LoVo (cell line): ENCODE results near the gene RND1.
"Not testable (repeated sequence)": the region's sequence is repeated elsewhere in the genome, so short reads cannot be mapped to it uniquely, and the experiment has no call there.

ENCODE experiments used
- DNase-seq: peaks from one replicate; pipeline ENCODE4 v3.0.0-alpha.2; 2016; ENCODE audit warnings: low spot score

The RND1 gene

DNA sequence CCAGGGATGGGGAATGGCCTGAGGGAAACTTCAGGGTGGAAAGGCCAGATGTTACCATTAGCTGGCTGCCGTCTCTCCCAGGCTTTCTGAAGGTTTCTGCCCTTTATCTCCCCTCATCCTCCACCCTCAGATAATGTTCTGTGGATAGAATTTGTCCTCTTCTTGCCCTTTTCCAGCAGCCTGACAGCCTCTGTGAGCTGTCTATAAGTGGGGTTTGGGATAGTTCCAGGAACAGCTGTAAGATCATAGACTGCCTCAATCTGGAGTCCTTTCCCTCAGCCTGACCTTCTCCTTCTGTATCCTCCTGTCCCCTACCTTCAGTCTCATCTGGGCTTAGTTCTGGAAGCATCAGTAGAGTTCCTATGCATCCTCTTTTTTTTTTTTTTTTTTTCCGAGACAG lies 2.8 kb upstream of the RND1 start:
- DNase-seq, result no peak

DNA sequence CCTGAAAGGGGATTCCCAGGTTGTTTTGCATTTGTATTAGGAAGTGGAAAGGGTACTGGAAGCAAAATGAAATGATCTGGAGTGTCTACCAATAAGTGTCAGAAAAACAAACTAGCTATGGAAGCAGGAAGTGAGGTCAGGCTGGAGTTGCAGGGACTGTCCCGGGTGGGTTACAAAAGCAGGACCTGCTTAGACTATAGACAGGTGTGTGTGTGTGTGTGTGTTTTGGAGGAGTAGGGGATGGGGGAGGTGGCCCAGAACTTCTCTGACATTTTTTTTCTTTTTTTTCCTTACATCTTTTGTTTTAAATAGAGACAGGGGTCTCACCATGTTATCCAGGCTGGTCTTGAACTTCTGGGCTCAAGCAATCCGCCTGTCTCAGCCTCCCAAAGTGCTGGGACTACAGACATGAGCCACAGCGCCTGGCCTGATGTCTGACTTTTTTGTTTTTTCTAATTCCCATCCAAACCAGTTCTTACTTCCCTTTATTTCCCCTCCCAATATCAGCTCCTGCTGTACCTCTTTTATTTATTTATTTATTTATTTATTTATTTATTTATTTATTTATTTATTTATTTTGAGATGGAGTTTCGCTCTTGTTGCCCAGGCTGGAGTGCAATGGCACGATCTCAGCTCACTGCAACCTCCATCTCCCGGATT lies 512 bp upstream of the RND1 start:
- no peak for DNase-seq

DNA sequence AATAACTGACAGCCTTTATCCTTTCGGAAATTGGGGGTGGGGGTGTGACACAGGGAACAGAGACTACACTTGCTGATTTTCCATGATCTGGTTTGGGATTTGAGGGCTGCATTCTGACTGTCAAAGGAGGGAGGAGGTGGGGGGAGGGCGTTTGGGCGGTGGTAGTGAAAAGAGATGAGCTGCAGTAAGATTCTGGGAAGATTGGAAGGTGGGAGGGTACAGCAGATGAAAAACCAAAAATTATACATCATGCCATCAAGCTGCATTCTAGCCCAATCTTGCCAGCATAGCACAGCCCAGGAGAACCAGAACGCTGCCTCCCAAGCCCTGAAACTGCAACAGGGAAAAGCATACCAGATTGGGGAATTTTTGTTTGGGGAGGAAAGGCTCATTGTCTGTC lies 2.4 kb downstream of the RND1 start:
- DNase-seq, result no peak

DNA sequence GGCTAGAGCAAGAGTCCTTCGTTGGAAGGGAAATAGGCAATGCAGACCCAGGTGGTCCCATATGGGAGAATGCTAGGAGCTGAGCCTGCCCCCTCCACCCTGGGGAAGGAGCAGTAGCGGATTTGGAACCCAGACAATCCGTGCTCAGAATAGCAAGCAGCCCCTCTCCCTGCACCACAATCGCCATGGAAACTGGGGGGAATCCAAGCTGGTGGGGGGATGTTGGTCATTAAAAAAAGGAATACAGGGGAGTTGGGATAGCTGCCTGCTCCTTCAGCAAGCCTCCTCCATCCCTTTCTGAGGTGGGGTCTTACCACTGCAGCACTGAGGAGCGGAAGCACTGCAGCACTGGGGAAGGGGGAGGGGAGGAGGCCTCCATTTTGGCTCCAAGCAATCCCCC lies 2.9 kb downstream of the RND1 start:
- no peak for DNase-seq

DNA sequence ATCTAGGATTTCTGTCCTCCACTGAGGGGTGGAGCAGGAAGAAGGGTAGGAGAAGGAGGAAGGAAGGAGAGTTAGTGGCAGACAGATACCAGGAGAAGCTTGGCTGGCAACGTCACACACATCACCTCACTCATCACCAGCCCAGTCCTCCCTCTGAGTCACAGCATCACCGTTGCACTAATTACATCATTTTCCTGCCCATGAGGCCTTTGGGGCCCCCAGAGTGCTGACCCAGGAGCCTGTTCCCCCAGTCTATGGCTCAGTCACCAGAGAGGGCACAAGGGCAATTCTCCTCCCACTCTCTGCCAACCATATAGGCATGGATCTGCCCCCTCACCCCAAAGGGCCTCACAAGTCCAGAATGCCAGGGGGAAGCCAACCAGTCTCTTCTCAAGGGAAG lies 4.6 kb downstream of the RND1 start:
- no peak for DNase-seq

DNA sequence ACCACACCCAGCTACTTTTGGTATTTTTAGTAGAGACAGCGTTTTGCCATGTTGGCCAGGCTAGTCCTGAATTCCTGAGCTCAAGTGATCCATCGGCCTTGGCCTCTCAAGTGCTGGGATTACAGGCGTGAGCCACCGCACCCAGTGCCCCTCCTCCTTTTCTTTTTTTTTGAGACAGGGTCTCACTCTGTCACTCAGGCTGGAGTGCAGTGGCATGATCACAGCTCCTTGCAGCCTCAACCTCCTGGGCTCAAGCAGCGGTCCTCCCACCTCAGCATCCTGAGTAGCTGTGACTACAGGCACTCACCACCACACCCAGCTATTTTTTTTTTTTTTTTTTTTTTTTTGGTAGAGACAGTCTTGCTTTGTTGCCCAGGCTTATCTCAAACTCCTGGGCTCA lies 5.4 kb downstream of the RND1 start:
- DNase-seq, result not testable (repeated sequence)

DNA sequence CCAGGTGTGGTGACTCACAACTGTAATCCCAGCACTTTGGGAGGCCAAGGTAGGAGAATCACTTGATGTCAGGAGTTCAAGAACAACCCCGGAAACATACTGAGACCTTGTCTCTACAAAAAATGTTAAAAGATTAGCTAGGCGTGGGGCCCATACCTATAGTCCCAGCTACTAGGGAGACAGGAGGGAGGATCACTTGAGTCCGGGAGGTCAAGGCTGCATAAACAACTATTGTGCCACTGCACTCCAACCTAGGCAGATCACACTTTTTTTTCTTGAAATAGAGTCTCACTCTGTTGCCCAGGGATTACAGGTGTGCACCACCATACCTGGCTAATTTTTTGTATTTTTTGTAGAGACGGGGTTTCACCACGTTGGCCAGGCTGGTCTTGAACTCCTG lies 6.1 kb downstream of the RND1 start:
- no peak for DNase-seq

DNA sequence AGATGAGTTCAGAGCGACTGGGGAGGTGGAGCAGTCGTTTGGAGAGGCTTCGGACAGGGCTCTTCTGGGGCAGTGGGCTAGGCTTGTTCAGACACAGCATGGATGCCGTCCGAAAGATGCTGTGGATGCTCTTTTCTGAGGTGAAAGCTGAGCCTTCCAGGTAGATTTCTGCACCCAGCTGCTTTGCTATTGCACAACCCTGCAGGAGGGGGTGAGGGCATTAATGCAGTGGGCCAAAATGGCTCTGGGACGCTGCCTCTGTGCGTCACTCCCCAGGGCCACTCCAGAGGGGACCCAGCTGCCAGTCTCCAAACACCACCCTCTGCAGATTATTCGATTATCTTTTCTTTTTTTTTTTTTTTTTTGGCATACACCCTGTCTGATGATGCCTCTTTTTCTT lies 7.6 kb downstream of the RND1 start:
- DNase-seq, result no peak

DNA sequence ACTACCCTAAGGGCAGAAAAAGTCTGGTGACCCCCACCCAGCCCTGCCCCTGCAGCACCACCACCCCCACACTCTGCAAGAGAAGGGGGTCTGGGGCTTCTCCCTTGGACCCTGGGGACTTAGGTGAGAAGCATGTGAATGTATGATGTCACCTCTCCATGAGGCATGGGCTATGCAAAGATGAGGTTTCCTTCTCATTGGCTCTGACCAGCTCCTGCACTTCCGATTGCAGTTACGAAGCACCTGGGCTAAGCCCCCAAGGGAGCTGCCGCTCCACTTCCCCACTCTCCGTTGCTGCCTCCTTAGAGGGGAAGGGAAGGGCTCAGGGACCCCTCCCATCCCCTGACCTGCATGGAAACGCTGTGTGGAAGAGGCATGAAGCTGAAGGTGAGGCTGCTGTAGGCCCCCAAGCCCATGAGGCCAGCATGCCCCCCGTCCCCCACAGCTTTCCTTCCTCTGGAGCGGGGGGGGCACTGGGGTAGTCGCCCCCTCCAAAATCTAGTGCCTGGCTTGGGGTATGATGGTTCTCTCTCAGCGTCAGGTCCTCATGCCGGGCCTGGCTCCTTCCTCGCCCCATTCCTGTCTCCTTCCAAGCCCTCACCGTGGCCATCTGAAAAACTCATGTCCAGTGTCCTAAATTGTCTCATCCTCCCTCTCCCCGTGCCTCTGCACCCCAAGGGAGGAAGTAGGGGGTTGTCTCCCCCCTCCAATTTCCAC lies 8.2 kb downstream of the RND1 start:
- DNase-seq, result no peak

DNA sequence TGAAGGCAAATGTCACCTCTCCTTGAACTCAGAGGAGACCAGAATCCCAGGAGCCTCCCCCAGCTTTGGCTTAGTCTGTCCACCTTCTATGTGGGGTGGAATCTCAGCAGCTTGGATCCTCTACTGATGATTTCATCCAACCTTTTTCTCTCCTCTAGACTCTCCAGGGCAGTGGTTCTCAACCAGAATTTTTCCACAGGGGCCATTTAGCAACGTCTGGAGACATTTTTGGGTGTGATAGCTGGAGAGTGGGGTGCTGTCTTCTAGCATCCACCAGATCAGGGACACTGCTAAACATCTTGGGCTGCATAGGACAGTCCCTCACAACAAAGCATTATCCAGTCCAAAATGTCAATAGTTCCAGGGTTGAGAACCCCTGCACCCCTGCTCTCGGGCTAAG lies 9.3 kb downstream of the RND1 start:
- DNase-seq, result no peak

DNA sequence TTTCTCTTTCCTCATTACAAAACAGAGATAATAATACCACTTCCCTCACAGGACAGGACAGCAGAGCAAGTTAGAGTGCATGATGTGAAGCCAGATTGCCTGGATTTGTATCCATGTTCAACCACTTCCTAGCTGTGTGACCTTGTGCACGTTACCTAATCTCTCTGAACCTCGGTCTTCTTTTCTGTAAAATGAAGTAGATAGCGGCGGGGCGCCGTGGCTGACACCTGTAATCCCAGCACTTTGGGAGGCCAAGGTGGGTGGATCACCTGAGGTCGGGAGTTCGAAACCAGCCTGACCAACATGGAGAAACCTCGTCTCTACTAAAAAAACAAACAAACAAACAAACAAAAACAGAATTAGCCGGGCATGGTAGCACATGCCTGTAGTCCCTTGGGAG lies 10.7 kb downstream of the RND1 start:
- DNase-seq, result not testable (repeated sequence)

DNA sequence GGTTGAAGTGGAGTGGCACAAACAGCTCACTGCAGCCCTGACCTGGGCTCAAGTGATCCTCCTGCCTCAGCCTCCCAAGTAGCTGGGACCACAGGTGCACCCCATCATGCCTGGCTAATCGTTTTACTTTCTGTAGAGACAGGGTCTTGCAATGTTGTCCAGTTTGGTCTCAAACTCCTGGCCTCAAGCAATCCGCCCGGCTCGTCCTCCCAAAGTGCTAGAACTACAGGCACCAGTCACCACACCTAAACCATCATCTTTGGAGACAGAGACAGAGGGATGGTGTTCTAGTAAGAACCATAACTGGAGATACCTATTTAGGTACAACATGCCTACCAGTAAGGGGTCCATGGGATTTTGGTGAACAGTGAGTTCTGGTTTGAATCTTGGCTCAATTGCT lies 11.2 kb downstream of the RND1 start:
- no peak for DNase-seq

DNA sequence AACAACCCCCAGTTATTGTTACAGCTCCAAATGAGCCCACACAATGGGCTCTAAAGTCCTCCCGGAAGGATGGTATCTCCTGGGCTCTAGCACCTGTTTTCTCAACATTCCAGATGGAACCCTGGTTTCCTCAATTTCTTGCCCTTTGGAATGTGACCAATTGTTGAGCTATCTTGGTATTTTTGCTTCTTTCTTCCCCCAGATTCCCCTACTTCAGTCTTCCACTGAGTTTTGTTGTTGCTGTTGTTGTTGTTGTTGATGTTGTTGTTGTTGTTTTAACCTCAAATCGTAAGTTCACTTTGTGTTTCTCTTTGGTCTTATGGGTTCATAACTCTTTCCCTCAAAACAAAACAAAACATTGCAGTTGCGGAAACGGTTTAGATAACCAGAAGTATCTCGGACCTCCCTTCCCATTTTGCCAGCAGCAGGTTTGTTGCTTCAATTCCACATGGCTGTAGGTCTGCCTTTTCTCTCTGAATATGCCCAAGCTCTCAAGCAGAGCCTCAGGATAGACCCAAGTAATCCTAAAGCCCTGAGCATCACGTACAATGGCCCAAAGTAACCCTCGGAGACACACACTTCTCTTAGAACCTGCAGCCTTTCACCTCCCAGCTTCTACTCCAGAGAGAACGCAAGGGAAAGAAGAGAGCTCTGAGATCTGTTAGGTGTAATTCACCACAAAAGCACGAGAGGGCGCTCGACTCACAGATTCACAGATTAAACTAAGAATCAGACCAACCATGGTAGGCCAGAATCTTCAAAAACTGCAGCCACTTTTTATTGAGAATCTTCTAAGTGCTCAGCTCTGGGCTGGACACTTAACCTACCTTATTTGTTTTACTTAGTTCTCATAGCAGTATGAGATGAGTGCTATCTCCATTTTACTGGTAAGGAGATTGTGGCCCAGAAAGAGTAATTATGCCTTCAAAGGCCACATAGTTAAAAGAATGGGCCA lies 12.7 kb downstream of the RND1 start:
- DNase-seq, result peak; percentile 91

DNA sequence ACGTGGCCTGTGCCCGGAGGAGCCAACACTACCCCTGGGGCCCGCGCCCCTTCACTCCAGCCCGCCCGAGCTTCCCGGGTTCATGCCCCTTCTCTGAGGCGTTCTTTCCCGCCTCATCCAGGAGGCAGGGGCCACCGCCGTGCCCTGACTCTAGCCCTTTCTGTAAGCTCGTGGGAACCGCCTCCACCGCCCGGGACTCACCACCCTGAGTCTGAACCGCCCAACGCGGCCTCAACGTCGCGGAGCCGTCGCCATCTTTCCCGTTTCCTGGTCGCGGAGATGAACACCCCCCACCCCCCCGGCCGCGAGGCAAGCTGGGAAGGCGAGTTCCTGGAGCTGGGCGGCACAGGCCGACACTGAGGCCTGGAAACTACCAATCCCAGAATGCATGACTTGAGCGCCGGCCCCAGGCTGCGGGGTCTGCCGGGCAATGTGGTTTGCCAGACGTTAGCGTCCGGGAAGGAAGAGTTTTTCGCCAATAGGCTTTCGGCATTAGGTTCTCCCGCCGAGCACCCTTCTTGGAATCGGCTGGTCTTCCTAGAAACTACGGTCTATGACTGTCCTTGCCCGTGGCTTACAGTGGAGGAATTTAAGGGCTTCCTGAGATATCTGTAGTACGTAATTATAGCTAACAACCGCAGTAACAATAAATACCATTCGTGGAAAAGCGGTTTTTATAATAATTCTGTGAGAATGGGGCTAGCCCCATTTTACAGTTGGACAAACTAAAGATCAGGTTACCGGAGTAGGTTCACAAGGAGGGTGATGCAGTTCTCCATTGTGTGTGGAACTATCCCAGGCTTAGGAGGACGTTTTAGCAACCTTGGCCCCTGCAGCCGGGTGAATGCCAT lies 13.6 kb downstream of the RND1 start, which contains the start of gene DDX23:
DDX23 (minus strand) TSS at position 281 of the 851 bp plus-strand sequence. CDS start 6,381 bp downstream, outside the sequence.
- DNase-seq, result peak; percentile 100

DNA sequence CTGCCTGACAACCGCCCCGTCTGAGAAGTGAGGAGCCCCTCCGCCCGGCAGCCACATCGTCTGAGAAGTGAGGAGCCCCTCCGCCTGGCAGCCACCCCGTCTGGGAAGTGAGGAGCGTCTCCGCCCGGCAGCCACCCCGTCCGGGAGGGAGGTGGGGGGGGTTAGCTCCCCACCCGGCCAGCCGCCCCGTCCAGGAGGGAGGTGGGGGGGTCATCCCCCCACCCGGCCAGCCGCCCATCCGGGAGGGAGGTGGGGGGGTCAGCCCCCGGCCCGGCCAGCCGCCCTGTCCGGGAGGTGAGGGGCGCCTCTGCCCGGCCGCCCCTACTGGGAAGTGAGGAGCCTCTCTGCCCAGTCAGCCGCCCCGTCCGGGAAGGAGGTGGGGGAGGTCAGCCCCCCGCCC lies 23.6 kb downstream of the RND1 start:
- not testable (repeated sequence) for DNase-seq

DNA sequence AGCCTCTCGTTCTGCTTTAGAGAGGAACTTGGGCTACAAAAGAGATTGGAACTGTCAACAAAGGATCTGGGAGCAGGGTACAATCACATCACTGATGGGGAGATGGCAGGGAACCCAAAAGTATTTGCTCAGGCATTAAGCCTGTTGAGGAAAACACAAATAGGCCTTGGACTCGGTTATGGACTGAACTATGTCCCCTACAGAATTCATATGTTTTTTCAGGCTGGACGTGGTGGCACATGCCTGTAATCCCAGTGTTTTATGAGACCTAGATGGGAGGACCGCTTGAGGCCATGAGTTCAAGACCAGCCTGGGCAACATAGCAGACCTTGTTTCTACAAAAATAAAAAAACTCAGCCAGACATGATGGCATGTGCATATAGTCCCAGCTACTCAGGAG lies 27.6 kb downstream of the RND1 start:
- no peak for DNase-seq

DNA sequence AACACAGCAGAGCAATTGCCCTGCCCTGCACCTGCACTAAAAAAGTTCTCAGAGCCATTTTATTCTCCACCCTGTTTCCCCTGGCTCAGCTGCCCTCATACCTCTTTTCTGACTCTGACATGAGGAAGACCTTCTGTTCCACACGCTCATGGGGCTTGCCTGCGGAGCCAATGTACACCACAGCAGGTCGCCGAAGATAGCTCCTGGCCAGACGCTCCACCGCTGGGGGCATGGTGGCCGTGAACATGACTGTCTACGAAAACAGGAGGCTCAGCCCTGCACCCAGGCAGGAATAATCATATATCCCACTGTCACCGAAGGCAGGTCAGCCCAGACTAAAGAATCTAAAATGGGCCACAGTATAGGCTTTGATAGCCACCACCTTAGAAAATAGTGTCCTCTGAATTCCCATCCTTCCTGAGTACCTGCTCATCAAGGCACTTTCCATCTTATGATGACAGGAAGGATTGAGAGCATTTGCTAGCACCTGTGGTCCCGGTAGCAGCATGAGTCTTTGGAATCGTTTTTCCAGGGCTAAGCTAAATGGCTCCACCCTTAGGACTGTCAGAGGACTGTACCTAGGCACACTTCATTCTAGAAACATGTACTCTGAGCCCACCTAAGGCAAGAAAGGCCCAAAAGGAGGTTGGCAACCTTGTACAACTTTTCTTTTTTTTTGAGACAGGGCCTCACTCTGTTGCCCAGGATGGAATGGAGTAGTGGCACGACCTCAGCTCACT lies 33.2 kb downstream of the RND1 start:
- DNase-seq, result no peak

DNA sequence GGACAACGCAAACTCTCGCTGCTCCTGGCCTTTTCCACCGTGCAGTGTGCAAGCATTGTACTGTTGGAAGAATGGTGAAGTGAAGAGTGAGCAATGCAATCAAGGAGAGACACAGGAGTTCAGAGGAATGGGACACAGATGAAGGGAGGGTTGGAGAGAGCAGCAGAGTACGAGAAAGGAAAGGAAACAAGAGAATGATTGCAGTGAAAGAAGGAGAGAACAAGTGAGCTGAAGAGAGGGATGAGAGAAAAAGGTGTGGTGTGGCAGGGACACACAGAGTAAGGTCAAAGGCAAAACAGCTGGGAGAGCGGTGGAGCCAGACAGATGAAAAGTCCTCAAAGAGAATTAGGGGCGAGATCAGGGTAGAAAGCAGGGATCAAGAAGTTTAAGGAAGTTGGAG lies 34.4 kb downstream of the RND1 start:
- DNase-seq, result no peak

DNA sequence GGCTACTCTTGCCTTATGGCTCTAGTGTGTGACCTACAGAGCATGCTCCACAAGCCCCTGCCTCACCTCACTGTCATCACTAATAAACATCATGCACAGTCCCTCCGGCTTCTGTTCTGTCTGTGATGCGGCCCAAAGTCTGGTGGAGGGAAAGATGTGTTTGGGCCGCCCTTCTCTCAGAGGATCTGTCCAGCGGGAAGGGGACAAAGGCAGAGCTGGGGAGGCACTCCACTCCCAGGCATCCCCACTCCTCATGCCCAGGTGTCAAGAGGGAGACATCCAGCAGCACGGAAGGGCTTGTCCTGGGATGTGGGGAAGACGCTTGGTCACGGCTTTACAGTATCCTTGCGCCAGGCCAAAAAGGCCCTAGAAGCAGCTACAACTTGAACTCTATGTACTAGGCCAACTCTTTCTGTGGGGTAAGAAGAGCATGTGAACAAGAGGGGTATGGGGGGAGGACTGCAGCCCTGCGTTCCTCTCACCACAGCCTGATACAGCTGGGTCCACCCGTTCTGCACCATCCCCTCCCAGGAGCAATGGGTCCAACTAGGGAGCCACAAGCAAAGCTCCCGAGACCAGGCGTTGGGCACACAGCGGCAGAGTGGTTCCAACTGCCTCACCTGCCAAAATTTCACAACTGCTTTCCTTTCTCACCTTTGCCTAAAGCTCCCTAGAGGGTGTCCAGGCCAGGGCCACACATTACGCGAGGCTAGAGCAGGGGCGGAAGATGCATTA lies 36.7 kb downstream of the RND1 start:
- DNase-seq, result no peak

DNA sequence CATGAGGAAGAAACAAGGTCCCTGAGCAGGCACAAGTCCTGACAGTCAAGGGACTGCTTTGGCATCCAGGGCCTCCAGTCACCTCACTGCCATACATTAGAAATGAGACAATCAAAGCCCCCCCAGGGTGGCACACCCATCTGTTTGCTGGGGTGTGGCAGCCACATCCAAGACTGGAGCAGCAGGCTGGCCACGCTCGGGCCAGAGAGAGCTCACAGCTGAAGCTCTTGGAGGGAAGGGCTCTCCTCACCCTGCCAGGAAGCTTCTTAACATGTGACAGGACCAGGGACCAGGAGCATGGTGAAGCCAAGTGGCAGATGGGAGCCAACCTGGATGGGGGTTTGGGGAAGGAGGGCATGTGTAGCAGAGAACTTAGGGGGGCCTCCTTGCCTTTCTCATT lies 37.4 kb downstream of the RND1 start:
- no peak for DNase-seq
